Bone marrow (tissue), 2 donors: ENCODE measurements around the gene ELF4.
A peak's percentile ranks its signal among the peaks of the same experiment; 100 is the strongest.

Experiments used
- DNase-seq, 2 donors: peaks; one replicate each; lab custom pipeline; 2025; lab: John Stamatoyannopoulos, UW

ELF4 gene

GRCh38 chrX:130047416-130047815 is 62.9 kb downstream of the ELF4 start:
- no peak for DNase-seq

- no peak for DNase-seq
Observed at GRCh38 chrX:130039847-130040246, 70.5 kb downstream of the ELF4 start.

- DNase-seq = no peak
Observed at GRCh38 chrX:130034178-130034577, 76.1 kb downstream of the ELF4 start.

GRCh38 chrX:130032552-130032951 is 77.7 kb downstream of the ELF4 start:
- no peak for DNase-seq

- DNase-seq = no peak
Observed at GRCh38 chrX:130030826-130031225, 79.5 kb downstream of the ELF4 start.

GRCh38 chrX:130028196-130028595 is 82.1 kb downstream of the ELF4 start:
- DNase-seq = peak in 1 of 2 donors; percentile 42

GRCh38 chrX:130027569-130027968 is 82.7 kb downstream of the ELF4 start:
- DNase-seq = no peak

- no peak for DNase-seq
Observed at GRCh38 chrX:130025256-130025655, 85.0 kb downstream of the ELF4 start.

GRCh38 chrX:130024127-130024526 is 86.2 kb downstream of the ELF4 start:
- DNase-seq = peak; percentile 32 to 84

GRCh38 chrX:130020661-130021324 is 89.5 kb downstream of the ELF4 start:
- no peak for DNase-seq

GRCh38 chrX:130018143-130018542 is 92.2 kb downstream of the ELF4 start:
- no peak for DNase-seq

- DNase-seq = no peak
Observed at GRCh38 chrX:130015181-130015580, 95.1 kb downstream of the ELF4 start.
